Stimulated activated CD8-positive, alpha-beta memory T cell treated with anti-CD3 and anti-CD28 coated beads, Interleukin-15, amount 100 ng/mL, for 4 hours (primary cell): Measurements from ENCODE around the gene C17orf58.
"Not testable (repeated sequence)": the region's sequence is repeated elsewhere in the genome, so short reads cannot be mapped to it uniquely, and the experiment has no call there.

ENCODE experiments used
- DNase-seq, 2 donors: peaks; one replicate each; pipeline ENCODE4 v3.0.0-alpha.2; 2020; ENCODE audit warnings: low read depth in 2 of 2

The C17orf58 gene

DNA sequence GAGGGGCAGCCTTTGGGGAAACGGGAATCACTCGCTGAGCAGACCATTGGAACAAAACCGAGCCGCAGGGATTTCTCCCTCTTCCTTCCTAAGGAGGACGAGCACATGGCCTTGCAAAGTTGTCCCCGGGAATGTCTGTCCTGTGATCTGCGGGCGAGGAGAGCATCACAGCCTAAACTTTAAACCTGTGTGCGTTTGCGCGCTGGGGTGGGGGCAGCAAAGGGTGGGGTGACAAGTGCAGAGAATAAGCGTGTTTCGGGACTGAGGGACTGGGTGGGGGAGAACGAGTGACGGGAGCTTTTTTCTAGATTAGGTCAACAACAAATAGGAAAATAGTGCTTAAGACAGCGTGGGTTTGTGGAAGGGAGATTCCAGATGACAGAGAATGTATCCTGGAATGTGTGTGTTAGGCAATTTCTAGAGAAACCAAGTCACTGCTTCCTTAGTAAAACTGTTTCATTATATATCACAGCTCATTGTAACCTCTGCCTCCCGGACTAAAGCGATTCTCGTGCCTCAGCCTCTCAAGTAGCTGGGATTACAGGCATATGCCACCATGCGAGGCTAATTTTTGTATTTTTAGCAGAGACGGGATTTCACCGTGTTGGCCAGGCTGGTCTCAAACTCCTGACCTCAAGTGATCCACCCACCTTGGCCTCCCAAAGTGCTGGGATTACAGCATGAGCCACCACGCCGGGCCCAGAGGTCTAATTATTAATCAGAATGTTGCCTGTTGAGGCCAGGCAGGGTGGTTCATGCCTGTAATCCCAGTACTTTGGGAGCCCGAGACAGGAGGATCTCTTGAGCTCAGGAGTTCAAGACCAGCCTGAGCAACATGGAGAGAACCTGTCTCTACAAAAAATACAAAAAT lies at the start of gene C17orf58:
TSS of gene C17orf58 (minus strand) at position 169 of the 871 bp plus-strand sequence. CDS start 271 bp downstream, outside the sequence.
- DNase-seq, result not testable (repeated sequence)

DNA sequence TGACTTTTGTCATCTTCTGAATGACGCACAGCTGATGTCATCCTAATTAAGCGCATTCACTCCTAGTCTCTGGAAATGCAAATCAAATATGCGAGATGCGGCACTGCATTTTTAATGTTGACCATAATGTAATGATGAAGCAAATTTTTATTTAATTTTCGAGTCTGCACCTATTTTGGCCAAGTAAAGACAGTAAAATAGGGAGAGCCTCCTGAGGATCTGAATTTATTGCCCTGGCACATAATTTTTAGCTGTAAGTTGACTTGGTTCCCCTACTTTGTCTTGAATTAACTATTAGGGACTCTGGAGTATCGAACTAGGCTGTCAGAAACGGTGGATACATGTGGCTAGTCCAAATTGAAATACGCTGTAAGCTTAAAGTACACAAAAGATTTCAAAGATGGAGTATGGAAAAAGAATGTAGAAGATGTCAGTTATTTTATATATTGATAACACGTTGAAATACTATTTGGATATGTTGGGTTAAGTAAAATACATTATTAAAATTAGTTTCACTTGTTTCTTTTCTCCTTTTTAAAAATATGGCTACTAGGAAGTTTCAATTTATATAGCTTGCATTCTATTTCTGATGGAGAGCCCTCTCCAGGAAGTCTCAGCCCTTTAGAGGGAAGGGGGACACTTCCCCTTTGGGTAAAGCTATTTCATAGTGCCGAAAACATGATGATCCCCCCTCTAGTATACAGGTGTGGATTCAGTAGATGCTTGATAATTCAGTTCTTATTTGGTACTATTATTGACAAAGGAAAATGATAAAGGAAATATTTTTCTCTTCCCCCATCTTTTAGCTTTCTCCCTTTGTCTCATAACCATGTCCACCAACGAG lies 40.3 kb upstream of the C17orf58 start:
- no peak for DNase-seq

DNA sequence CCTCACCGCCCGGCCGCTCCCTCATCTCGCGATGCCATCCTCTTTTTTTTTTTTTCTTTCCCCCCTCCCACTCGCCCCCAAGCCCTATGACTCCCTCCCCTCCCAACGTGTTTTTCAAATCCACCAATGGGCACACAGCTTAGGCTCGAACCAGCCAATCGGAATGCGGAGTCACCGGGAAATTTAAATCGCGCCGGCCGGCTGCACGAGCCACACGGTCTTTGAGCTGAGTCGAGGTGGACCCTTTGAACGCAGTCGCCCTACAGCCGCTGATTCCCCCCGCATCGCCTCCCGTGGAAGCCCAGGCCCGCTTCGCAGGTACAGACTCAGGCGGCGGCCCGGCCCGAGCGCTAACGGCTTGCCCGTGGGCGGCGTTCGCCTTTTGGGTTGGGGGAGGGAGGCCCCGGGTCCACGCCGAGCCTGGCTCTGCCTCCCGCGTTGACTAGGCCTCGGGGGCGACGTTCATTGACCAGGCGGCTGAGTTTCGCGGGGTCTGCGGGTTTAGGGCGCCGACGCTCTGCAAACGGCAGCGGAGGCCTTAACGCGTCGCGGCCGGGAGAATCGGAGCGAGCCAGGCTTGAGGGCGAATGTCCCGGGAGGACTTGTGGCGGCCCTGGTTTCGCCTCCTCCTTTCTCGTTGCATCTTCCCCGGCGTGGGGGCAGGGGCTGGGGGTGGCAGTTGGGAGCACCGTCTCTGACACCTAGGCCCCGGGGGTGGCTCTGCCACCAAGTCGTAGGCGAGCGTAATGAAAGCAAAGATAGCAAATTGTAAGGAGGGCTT lies 39.4 kb upstream of the C17orf58 start, which contains the start of gene KPNA2:
TSS of gene KPNA2 (plus strand) at position 213 of the 781 bp plus-strand sequence. CDS start 1,398 bp downstream, outside the sequence.
- DNase-seq, result peak; percentile 76 to 86

DNA sequence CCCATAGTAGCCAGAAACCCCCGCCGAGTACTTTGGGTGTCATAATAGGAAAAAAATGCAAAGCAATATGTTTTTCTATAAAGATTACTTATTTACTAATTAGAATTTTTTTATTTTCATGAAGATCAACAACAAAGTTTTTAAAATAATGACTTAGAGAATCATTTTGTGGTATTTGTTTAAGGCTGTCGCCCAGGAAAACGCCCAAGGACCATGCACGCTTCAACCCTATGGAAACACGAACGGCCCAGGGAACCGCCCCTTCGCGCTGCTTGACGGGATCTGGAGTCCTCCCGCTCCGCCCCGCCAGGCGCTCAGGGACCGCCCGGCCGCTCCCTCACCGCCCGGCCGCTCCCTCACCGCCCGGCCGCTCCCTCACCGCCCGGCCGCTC lies 38.9 kb upstream of the C17orf58 start:
- peak; percentile 72 to 81 for DNase-seq

DNA sequence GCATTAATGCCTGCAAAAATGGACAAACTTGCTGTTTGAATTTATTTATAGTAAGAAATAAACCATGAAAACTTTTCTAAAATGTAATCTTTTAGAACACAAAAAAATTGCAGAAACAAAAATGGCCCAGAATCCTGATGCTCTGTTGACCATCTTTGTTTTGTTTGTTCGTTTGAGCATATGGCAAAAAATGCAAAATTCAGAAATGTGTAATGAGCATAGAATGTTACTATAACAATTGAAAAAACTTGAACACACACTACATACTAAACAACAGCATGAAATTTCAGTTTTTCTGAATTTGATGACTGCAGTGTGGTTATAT lies 38.1 kb upstream of the C17orf58 start:
- no peak for DNase-seq

DNA sequence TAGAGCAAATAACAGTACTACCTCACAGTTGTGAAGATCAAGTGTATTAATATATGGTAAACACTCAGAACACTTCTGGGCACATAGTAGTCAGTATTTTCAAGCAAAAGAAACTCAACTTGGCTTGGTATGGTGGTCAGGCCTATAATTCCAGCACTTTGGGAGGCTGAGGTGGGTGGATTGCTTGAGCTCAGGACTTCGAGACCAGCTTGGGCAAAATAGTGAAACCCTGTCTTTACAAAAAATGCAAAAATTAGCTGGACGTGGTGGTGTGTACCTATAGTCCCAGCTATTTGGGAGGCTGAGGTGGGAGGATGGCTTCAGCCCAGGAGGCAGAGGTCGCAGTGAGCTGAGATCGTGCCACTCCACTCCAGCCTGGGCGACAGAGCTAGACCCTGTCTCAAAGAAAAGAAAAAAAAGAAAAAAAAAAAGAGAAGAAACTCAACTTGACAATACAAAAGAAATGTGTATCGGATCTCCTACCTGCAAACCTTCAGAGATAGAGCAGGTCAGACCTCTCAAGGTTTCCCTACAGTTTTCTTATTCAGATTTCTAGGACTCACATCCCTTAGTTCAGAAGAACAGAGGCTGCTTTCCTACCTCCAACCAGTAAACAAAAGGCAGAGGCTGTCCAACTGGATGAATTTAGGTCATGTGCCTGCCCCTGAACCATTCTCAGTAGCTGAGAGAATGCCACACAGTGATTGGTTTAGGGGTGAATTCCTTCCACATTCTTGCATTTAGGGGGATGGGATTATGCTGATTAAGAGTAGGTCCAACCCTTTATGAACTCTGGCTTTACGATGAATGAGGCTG lies 37.6 kb upstream of the C17orf58 start:
- no peak for DNase-seq

DNA sequence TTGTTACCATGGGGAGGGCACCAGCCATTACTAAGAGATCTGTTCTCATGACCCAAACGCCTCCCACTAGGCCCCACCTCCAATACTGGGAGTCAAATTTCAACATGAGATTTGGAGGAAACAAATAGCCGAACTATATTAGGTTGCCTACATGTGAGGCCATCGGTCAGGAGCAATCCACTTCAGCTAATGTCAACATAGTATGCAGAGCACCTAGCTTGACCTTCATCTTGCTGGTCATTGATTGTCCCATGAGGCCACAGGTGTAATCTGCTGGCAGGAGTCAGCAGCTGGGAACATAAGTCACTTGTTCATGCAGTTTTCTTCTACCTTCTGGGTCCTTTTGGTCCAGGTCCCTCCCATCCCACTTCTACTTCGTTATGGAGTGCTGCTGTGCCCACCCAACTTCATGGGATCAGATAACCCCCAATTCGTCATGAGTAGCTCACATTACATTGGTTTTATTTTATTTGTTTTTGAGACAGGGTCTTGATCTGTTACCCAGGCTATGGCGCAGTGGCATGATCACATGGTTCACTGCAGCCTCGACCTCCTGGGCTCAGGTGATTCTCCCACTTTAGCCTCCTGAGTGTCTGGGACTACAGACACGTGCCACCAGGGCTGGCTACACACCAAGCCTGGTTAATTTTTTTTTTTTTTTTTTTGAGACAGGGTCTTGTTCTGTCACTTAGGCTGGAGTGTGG lies 33.4 kb upstream of the C17orf58 start:
- no peak for DNase-seq

DNA sequence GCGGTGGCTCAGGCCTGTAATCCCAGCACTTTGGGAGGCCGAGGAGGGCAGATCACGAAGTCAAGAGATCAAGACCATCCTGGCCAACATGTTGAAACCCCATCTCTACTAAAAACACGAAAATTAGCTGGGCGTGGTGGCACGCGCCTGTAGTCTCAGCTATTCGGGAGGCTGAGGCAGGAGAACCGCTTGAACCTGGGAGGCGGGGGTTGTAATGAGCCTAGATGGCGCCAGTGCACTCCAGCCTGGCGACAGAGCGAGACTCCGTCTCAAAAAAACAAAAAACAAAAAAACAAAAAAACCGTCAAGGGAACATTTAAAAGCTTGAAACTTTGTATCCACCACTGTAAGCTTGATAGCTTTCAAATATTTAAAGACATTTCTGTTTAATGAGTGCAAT lies 26.3 kb upstream of the C17orf58 start:
- DNase-seq, result not testable (repeated sequence)

DNA sequence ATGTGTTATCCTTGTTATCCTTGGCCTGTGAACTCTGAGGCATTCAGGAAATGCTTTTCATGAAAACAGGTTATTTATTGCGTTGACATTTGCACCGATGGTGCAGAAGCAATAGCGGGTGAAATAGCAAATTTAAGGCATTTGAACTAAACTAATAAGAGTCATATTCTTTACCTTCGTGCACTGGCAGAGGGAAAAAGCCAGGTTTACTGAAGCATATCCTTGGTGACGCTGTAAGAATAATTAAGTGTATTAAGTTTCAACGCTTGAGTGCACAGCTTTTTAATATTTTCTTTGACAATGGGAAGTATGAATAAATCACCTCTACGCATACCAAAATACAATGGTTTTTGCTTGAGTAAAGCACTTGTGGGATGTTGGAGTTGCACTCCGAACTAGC lies 25.7 kb upstream of the C17orf58 start:
- no peak for DNase-seq

DNA sequence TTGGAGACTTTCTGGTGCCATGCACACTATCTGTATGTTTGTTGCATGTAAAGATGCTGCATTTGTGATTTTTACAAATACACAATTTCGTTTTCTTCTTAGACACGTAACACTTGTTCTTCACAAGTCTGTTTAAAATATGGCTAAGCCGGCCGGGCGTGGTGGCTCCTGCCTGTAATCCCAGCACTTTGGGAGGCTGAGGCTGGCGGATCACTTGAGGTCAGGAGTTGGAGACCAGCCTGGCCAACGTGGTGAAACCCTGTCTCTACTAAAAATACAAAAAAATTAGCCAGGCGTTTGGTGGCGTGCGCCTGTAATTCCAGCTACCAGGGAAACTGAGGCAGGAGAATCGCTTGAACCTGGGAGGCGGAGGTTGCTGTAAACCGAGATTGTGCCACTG lies 24.5 kb upstream of the C17orf58 start:
- not testable (repeated sequence) for DNase-seq

DNA sequence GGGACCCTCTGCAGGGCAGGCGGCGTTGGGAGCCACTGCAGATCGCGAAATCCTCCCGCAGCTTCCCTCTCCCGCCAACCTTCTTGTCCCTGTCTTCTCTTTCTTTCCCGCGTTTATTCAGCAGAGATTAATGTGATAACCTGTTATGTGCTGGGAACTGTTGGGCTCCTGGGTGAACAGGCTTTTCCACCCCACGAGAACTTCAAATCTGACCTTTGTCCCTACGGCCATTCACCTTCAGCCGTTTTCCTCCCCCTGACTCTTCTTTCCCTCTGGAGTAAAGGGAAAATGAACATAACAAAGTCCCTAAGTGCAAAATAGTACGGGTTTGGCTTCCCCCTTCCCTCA lies 24.1 kb upstream of the C17orf58 start:
- no peak for DNase-seq

DNA sequence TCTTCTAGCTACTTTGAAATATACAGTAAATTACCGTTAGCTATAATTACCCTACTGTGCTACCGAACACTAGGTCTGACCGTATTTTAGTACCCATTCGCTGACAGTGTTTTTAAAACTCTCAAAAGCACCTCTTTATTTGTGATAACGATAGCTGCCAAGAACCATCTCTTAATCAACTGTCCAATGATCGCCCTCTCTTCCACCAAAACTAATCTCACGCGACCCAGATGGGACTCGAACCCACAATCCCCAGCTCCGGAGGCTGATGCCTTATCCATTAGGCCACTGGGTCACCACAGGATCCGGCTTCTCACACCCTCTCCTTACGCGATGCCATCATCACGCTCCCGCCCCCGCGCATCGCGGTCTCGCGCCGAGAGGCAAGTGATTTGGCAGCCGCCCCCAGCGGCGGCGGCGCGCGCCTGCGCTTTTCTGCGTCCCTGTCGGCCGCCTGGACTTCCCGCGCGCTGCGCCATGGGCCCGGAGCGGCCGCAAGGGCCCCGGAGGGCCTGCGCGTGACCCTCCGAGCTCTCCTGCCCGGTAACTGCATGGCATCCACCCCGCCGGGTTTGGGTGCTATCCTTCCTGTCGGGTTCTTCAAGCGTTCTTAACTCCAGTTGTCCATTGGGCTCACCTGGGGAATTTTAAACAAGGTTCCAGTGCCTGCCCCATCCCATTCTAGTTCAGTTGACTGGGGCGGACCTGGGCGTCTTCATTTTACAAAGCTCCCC lies 23.6 kb upstream of the C17orf58 start:
- peak; percentile 94 to 97 for DNase-seq

DNA sequence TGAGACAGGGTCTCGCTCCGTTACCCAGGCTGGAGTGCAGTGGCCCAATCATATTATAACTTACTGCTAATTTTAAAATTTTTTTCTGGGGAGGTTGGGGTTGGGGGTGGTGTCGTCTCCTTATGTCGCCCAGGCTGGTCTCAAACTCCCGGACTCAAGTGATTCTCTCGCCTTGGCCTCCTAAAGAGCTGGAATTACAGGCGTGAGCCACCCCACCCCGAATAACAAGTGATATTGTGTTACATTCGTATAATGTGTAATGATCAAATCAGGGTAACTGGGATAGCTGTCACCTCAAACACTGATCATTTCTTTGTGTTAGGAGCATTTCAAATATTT lies 23.0 kb upstream of the C17orf58 start:
- no peak for DNase-seq

DNA sequence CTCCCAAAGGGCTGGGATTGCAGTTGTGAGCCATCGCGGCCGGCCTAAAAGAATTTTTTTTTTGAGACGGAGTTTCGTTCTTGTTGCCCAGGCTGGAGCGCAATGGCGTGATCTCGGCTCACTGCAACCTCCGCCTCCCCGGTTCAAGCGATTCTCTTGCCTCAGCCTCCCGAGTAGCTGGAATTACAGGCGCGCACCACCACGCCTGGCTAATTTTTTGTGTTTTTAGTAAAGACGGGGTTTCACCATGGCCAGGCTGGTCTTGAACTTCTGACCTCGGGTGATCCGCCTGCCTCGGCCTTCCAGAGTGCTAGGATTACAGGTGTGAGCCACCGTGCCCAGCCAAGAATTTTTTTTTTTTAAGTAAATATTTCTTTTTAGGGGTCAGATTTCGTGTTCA lies 22.2 kb upstream of the C17orf58 start:
- DNase-seq, result not testable (repeated sequence)

DNA sequence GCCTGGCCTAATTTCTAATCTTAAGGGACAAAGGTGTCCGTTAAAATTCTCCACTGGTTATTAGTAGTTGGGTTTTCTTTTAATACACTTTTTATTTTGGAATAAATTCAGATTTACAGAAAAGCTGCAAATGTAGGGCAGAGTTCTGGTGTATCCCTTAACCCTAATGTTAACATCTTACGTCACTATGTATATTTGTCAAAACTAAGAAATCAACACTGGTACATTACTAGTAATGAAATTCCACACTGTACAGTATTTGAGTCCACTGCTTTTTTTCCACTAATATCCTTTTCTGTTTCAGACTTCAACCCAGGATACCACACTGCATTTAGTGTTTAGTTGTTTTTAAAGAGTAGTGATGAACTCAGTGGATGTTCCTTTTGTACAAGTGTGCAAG lies 20.6 kb upstream of the C17orf58 start:
- DNase-seq, result no peak

DNA sequence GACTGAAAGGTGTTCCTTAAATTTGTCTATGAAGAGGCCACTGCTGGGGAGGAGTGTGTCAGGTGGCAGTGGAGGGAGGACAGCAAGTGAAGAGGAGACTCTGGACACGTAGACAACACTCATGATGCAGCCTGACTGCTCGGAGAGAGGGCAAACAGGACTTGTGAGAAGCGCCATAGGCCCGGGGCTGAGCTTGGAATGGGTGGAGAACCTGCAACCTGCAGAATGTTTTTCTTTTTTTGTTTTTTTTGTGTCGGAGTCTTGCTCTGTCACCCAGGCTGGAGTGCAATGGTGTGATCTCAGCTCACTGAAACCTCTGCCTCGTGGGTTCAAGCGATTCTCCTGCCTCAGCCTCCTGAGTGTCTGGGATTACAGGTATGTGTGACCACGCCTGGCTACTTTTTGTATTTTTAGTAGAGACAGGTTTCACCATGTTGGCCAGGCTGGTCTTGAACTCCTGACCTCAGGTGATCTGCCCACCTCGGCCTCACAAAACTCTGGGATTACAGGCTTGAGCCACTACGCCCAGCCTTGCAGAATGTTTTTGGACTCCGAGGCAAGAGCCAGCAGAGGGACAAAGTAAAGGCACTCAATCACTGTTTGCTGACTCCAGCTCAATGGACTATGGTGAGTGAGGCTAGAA lies 18.9 kb upstream of the C17orf58 start:
- no peak for DNase-seq

DNA sequence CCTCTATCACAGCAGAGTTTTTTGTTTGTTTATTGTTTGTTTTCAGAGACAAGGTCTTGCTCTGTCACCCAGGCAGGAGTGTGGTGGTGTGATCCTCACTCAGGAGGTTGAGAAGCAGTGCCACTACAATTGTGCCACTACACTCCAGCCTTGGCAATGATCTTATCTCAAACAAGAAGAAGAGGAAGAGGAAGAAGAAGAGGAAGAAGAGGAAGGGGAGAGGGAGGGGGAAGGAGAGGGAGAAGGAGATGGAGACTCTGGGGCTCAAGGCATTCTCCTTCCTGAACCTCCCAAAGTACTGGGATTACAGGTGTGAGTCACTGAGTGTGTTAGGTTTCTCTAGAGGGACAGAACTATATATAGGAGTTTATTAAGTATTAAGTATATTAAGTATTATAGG lies 17.1 kb upstream of the C17orf58 start:
- DNase-seq, result no peak

DNA sequence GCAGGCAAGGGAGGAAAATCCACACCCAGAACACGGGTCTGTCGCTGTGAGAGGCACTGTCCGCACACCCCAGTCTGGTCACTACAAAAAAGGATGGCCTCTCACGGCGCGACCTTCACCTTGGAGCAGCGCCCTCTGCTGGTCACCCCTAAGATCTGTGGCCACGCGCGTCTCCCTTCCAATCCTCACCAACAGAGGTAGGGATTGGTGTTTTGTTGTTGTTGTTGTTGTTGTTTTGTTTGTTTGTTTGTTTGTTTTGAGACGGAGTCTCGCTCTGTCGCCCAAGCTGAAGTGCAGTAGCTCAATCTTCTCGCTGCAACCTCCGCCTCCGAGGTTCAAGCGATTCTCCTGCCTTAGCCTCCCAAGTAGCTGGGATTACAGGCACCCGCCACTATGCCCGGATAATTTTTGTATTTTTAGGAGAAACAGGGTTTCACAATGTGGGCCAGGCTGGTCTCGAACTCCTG lies 15.0 kb upstream of the C17orf58 start:
- peak in 1 of 2 donors; percentile 18 for DNase-seq

DNA sequence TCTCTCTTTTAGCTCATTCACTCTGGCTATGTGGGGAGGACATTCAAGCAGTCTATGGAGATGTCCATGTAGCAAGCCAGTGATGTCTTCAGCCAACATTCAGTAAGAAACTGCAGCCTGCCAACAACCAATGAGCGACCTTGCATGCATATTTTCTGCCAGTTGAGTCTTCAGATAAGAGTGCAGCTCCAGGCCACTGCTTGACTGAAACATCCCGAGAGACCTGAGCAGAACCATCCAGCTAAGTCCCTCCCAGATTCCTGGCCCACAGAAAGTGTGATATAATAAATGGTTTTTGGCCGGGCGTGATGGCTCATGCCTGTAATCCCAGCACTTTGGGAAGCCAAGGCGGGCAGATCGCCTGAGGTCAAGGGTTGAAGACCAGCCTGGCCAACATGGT lies 10.5 kb upstream of the C17orf58 start:
- DNase-seq, result no peak
